ENCODE results near the gene KRT33A.
A peak's percentile ranks its signal among the peaks of the same experiment; 100 is the strongest.

KRT33A gene

DNA sequence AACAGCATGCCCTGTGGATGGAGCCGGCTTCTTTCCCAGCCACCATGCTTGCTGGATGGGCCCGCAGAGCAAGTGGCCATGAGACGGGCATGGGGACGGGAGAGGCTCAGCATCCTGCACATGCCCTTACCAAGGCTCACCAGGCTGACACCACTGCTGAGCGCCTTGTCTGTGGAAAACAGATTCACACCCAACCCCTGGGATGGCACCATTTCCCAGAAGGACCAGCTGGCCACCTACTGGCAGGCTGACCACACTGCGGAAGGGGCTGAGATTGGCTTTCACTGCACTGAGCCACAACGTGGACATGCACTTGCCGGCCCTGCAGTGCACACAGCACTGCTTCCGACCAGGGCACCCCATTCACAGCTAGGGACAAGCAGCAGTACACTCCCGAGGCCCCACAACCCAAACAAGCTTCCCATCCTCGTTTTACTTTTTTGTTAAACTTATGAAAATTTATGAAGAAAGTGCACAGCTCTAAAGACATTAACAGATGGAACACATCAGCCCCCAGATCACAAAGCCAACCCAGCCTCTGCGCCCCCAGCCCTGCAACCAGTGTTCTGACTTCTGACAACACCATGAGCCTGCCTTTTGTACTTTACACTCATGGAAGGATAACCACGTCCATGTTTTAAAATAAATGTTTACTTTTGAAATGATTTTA, 21.2 kb downstream of the KRT33A start:
- DNase-seq (ENCODE audit: low read depth): no peak

DNA sequence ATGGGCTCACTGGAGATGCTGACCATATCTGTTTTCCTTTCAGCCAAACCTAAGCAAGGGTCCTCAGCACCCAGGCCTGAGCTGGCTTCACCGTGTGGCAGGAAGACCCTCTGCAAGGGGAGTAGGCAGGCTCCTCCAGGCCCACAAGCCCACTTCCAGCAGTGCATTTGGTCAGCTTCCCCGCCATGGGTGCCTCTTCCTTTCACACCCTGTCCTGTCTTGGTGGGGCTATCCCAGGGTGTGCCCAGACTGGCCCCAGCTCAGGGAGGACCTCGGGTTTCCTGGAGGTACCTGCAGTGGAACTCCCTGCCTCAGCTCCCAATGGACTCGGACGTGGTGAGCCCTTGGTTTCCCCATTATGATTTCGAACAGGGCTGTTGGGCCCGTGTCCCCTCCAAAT, 22.4 kb downstream of the KRT33A start:
- no peak for DNase-seq (ENCODE audit: low read depth)

DNA sequence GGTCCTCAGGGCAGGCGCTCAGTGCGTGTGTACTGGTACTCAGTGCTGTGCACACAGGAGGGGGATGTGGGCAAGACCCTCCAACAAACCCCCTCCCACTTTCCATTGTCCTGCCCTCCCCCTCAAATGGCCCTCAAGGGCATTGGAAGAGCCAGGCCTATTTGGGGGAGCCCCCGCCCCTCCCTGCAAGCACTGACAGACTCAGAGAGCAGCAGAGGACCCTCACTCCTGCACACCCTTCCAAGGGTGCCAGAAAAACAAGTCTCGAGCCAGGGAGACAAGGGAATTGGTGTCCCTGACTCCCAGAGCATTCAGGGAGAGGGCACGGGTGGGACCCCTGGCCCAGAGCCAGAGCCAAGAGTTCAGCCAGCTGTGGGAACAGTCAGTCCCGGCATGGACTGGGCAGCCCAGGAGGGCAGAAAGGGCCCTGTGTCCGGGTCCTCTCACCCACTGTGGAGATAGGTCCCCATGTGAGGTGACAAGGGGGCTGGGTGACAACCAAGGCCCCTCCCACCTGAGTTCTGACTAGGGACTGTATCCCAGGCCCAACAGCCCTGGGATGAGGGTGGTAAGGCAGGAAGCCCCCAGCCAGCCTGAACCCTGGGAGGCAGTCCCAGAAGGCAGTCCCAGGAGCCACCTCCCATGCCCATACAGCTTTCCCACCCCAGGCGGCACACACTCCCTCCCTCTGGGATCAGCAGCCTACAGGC, 23.1 kb downstream of the KRT33A start:
- DNase-seq (ENCODE audit: low read depth): no peak

DNA sequence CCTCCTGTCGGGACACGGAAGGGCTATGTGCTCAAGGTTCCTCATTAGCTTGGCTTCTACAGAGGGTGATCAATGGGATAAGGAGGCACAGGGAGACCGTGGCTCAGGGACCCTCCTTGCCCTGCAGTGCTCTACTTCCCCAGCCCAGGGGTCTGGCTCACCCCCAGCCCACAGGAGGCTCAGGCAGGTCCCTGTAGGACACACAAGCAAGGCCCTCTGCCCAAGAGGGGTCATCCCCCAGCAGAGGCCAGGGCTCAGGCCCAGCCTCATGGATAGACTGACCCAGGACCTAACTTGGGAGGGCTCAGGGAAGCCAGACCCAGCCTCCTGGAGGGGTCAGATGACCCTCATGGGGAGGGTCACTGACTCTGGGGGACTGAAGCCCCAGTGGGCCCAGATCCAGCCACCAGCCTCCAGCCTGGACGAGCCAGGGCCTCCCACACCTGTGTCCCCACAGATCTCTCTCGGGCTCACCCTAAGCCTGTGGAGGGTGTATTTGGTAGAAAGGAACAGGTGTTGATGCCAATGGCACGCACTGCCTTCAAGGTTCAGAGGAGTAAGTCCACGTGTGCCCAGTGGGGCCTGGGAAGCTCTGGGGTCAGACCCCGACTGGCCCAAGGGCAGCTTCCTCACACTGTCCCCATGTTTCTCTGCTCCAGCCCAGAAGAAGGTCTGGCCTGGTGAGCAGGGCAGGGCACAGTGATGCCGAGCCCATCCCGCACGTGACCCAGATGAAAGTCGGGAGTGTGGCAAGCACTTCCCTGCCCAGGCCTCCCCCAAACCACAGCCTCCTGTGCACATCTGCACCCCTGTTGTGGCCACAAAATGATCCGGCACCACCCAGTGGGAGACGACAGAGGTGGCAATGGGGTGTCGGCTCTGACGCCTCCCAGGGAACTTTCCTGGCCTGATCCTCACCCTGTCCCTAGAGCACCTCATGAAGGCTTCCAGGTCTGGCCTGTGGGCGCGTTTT, 24.2 kb downstream of the KRT33A start:
- DNase-seq (ENCODE audit: low read depth): no peak

DNA sequence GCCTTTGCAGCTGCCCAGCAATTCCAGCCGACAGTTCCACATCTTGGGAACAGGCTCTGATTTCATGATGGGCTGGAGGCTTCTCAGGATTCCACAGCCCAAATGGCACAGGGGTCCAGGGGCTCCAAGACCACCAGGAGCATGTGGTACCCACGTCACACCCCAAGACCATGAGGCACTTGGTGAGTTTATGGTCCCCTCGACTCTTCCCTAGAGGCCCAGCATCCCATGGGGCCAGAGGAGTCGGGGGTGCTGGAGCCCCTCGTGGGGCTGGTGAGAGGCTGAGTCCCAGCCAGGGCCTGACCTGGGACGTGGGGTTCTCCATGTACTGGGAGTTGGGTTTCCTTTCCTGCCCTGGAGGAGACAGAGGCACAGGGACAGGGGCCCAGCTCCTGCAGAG, 25.0 kb downstream of the KRT33A start:
- DNase-seq (ENCODE audit: low read depth): no peak

DNA sequence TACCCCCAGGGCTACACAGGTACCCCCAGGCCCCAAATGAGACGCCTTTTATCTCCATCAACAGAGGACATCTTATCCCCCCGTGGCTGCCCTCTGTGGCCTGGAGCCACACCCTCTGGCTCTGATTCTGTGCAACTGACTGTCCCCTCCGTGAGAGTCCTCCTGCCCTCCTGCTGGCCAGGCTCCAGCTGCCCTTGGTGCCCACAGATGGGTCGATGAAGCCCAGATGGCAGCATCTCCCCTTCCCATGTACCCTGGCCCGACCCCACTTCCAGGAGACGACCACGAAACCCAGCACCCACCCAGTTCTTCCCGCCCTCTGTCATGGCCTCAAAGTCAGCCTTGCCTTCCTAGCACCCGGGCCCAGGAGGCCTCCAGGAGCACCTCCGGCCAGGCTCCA, 25.5 kb downstream of the KRT33A start:
- DNase-seq (ENCODE audit: low read depth): no peak

DNA sequence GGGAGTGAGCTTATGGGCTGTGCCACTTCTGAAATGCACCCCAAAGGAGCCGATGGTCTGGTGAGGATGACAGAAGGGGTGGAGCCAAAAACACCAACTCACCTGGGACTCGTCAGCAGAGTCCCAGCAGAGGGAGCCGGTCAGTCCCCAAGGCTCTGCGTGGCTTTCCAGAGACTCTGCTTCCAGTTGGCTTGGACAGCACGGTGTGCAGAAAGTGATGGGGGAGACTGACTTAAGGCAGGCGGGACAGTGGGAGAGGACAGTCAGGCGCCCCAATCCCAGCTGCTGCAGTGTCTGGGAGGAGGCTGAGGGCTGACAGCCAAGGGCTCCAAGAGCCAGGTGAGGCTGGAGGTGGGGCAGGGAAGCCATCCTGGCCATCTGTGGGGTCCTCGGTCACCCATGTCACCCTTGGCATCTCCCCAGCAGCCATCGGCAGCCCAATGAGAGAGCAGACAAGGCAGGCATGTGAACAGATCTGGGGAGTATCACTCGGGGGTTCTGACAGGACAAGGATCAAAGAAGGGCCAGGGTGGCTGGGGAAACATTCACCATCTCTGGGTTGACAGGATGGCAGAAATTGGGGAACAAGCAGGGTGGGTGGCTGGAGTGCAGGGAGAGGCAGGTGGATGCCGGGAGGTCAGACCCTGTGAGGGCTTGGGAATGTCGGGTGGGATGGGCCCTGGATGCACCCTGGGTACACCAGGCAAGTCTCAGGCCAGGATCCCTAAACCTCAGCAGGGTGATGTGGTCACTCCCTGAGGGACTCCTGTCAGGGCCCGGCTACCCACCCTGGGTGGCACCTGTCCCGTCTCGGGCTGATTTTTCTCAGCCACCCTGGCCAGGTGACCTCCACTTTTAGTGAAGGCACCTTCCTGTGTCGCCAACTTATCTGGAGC, 26.2 kb downstream of the KRT33A start:
- no peak for DNase-seq (ENCODE audit: low read depth)

DNA sequence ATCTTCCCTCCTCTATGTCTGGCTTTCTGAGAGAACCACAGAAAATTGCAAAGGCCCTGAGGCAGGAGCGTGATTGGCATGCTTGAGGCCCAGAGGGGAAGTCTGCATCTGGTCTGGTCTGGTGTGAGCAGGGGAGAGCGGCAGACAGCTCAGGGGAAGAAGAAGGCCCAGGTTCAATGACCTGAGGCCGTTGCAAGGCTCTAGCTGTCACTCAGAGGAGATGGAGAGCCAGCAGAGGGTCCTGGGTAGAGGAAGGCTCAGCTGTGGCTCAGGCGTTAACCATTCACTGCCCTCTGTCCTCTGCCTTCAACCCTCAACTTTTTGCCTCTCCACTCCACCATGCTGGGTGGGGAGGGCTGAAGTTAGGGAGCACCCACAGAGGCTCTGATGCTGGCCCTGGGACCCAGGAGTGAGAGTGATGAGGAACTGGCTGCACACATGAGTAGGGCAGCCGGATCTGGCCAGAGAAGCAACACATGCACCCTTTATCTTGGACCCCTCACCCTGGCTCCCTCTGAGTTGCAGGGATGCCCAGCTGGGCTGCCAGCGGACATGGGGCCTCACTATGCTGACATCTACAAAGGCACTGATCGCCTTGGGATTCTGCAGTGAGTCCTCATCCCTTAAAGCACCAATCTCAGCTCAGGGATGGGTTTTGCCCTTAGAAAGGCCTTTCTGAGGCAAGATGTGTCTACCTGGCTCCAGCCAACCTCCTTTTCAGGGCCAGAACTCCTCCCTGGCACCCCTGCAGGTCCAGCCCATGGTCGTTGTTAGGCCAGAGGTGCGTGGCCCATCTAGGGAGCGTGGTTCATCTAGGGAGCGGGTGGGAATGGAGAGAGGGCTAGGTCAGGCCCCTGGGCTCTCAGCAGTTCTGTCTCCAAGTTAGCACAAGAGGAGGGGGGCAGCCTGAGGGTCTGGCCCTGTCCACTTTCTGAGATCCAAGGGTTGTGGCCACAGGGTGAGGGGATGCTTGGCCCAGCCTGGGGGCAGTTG, 27.4 kb downstream of the KRT33A start:
- DNase-seq (ENCODE audit: low read depth): no peak

DNA sequence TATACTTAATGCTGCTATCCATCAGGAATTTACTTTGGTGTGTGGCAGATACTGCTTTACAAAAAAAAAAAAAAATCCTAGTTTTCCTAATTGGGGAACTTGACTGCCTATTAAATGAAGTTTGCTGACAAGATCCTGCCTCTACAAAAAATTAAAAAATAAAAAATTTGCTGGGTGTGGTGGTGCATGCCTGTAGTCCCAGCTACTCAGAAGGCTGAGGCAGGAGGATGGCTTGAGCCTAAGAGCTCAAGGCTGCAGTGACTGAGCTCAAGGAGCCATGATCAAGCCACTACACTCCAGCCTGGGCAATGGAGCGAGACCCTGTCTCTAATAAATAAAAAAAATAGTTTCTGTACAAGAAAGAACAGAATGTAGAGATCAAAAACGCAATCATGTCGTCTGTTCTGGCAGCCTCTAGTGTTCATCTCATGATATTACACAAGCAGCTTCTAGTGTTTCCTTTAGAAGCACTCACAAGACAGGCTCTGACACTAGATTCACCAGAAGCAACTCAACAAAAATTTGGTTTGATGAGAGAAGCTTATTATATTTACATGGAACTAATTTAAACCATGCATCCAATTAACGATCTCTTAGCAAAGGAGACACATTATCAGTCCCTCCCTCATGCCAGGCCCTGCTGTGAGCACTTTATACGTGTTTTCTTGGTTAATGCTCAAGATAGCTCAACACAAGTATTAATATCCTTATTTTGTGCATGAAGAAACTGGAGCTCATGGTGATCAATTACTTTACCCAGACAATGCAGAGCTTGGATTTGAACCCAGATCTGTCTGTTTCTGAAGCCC, 28.3 kb downstream of the KRT33A start:
- no peak for DNase-seq (ENCODE audit: low read depth)

DNA sequence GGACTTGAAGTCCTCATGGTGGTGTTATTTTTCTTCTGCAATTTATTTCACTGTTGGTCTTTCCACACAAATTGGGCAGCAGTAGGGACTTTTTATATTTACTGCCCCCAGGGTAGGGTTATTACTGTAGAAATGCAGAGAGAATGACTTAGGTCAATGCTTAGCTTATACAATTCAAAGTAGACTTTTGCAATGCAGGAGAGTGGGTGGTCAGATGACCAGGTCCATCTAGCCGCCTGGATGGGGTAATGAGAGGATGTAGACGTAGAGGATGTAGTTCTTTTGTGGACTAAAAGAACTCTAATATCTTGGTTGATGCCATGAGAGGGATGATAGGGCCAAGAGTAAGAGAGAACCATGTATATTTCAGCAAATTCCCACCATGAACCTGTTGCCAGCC, 32.4 kb downstream of the KRT33A start:
- no peak for DNase-seq (ENCODE audit: low read depth)

DNA sequence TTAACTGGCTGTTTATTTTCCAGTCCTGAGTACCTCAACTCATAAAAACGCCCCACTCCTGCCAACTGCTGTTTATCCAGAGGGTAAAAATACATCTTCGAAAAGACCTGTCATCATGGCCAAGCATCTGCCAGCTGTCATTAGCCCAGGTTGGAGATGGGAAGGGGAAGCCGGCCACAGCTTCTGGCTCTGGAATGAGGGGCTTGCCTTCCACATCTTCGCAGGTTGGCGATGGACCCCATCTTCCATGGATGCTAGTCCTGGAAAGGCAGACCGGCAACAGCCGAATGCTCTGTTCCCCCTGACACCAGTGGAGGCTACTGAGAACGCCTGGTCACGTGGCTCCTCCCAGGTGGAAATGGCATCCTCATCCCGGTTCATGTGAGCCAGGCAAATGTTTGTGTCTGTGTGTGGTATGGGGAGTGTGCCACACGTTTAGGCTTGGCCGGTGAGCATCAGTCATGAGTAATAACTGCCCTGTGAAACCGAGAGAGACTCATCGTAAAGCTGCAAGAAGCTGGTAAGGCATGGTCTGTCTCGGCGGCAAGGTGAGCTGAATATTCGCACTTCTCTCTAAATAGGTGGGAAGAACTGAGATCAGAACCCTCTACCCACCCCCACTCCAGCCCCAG, 34.7 kb downstream of the KRT33A start:
- no peak for DNase-seq (ENCODE audit: low read depth)

DNA sequence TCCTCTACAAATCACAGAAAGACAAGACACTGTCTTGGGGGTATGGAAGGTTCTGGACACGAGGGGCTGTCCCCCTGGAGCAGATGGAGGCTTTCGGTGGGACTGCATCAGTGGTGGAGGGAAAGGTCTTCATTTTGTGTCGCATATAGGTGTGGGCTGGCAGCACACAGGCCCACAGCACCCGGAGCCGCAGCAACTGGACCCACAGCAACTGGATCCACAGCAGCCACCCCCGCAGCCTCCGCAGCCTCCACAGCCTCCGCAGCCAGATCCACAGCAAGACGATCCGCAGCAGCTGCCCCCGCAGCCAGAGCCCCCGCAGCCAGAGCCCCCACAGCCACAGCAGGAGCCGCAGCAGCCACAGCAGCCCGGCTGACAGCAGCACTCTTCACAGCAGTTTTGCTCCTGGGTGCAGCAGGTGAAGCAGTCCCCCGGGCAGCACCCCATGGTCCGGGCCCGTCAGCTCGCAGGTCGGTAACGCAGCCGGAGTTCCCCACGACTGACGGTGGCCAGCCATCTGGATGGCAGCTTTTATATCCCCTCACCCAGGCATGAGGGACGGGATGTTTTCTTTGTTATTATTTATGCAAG, 35.3 kb downstream of the KRT33A start, which contains the start of gene KRTAP17-1:
Gene KRTAP17-1 (minus strand): TSS at position 507 of the 591 bp plus-strand sequence. CDS start 60 bp downstream, at position 447.
- DNase-seq (ENCODE audit: low read depth): no peak

DNA sequence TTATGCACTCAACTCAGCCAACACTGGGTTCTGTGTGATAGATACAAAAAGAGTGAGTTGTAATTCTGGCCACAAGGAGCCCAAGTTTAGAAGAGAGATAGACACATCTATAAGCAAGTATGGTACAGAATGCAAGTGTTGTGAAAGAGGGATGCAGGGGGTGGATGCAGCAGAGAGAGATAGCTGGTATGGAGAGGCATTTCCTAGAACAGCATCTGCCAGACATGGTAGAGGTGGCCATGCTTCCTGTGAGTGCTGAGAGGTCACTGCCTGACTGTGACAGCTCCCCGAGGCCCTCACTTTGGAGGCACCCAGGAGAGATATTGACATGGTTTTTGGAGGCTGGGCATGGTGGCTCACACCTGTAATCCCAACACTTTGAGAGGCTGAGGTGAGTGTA, 39.5 kb downstream of the KRT33A start:
- no peak for DNase-seq (ENCODE audit: low read depth)

DNA sequence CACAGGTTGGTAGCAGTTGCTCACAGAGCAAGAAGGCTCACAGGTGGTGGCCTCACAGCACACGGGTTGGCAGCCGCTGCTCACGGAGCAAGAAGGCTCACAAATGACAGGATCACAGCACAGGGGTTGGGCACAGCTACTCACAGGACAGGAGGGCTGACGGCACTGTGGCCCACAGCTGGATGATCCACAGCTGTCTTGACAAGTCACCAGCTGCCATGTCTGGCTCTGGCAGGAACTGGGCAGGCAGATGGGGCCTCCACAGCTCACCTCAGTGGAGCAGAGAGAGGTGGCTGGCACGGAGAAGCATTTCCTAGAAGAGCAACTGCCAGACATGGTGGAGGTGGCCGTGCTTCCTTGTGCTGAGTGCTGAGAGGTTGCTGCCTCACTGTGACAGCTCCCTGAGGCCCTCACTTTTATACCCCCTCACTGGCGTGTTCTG, 41.7 kb downstream of the KRT33A start, which contains the start of gene KRTAP16-1:
Gene KRTAP16-1 (minus strand): TSS at position 392 of the 442 bp plus-strand sequence. CDS start 56 bp downstream, at position 336.
- peak; percentile 45 for DNase-seq (ENCODE audit: low read depth)

DNA sequence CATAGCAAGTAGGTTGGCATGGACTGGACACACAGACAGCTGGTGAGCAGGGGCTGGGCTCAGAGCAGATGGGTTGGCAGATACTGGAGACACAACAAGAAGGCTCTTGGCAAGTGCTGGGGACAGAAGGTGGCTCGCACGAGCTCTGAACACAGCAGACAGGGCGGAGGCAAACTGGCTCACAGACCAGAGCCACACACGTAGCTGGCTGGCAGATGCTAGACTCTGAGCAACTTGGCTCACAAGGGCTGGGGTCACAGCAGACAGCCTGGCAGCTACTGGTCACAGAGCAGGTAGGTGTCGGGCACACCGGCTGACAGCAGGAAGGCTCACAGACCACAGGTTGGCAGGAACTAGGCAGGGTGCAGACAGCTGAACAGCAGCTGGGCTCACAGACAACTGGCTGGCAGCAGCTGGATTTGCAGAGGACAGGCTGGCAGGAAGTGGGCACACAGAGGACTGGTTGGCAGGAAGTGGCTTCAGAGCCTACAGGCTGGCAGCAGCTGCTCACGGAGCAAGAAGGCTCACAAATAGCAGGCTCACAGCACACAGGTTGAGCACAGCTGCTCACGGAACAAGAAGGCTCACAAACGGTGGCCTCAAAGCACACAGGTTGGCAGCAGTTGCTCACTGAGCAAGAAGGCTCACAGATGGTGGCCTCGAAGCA, 42.2 kb downstream of the KRT33A start:
- peak; percentile 76 for DNase-seq (ENCODE audit: low read depth)

DNA sequence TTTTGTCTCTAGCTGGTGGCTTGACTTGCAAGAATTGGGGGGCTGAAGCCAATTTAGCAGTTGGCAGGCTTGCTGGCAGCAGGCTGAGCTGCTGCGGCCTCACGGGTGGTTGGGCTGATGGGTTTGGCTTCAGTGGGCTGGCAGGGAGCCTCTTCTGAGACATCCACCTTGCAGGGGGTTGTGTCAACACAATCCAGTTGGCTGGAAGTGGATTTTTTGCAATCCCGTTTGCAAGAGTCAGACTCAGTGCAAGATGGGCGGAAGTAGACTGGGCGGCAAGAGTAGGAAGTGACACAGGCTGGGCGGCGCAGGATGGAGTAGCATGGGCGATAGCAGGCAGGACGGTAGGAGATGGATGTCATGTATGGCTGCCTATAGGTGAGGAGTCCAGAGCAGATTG, 43.0 kb downstream of the KRT33A start:
- DNase-seq (ENCODE audit: low read depth): no peak

DNA sequence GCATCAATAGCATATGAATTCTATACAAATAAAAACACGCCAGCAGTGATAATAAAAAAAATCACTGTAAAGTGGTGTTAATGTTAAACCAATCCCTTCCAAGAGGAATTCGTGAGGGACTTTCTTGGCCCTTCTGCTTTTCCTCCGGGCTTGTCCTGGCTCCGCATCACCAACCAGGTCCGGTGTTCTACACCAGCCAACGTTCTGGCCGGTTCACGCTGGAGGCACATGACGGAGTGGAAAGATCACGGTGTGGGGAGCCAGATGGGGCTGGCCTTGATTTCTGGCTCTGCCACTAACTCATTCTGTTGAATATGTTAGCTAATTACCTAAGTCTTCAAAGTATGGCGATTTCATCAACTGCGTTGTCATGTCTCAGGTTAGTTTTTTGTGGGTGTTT, 46.5 kb downstream of the KRT33A start:
- DNase-seq (ENCODE audit: low read depth): no peak

DNA sequence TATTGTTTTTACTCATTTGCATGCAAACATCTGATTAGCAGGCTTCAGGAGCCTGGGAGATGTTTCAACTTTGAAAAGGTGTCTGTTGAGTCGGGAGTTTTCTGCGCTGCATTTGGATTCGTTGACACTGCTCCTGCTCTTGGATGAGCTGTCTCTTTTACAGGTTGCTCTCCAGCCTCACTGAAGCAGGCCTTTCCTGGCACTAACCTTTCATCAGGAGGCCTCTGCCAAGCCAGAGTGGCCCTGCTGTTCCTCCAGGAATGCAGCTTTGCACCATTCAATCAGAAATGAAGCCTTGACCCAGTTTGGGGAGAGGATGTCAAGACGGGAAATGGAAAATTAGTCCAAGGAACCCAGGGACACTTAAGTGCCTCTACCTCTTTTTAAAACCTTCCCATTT, 47.6 kb downstream of the KRT33A start:
- no peak for DNase-seq (ENCODE audit: low read depth)
